GM18505 (cell line): ENCODE results near the gene AFF2.

ENCODE experiments used
- ATAC-seq: cut with Tn5 transposase; IDR thresholded peaks from one replicate; pipeline ENCODE4 v1.9.1; 2021; ENCODE audit not compliant: unreplicated experiment
- POLR2A ChIP-seq: IDR thresholded peaks from 4 replicates; pipeline ENCODE4 v1.6.1; 2011; ENCODE audit warnings: borderline replicate concordance; ENCODE audit not compliant: insufficient read depth, insufficient read length; ENCODE audit errors: extremely low read depth

AFF2 gene

DNA sequence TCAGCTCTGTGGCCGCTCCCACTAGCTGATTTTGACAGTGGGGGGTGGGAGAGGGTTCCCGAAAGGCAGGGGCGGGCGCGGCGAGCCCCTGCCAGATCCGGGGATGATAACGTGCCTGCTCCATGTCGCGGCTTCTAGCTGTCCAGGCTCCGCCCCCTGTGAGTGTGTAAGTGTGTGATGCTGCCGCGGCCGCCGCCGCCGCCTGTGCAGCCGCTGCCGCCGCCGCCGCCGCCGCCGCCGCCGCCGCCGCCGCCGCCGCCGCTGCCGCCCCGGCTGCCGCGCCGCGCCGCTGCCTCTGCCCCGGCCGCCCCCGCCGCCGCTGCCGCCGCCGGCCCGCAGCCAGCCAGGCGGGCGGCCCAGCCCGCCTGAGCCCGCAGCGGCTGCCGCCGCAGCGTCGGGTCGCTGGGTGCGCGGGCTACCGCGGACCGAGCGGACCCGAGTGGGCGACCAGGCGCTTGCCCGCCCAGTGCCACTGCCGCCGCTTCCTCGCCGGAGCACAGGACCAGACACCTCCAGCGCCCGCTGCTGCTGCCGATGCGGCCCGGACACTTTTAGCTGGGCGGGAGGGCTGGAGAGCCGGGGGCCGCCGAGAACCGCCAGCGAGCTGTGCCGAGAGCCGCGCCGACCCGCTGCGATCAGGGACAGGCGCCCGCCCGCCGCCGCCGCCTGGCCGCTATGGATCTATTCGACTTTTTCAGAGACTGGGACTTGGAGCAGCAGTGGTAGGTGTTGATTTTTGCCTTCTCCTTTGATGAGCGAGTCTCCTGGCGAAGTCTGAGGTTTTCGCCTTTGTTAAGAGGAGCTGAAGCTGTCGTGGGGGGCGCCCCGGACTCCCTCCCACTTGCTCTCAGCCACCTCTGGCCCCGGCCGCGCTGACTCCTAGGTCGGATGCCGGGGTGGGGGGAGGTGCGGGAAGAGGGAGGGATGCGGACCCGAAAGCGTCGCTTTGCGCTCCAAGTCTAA lies at the start of gene AFF2:
Gene AFF2 (plus strand): TSS at position 195 of the 963 bp plus-strand sequence. CDS start 481 bp downstream, at position 676.
- ATAC-seq = no peak
- no peak for TF ChIP-seq POLR2A

DNA sequence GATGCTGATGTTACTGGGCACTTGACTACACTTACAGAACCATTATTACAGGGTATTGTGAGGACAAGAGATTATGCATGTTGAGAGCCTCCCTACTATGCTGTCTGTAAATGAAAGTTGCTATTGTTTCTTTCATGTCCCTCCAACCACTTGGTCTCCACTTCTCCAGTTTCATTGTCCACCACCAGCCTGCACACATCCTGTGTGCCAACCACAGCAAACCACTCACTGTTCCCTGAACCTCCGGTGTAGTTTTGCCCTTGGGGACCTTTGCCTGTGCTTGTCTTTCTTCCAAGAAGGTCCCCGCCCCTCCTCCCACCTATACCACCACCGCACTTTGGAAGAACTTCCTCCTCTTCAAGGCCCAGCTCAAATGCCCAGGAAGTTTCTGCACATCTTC lies 43.1 kb upstream of the AFF2 start:
- no peak for TF ChIP-seq POLR2A
- no peak for ATAC-seq

DNA sequence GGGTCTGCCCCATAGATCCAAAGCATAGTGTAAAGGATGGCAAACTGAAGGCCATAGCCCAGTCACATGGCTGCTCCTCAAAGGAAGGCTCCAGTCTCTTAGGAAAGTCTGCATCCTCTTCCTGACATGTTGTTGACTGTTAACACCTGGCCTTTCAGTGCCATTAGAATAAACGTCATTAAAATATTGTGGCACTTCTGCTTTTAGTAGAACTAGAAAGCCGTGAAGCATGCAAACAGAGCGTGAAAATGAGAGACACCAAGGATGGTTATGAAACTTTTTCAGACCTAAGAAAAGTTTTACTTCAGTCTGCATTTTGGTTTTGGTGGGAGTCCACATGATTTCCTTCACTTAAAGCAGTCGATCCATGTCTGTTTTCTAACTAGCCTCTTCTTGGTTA lies 41.1 kb upstream of the AFF2 start:
- no peak for TF ChIP-seq POLR2A
- peak; percentile 89 for ATAC-seq

DNA sequence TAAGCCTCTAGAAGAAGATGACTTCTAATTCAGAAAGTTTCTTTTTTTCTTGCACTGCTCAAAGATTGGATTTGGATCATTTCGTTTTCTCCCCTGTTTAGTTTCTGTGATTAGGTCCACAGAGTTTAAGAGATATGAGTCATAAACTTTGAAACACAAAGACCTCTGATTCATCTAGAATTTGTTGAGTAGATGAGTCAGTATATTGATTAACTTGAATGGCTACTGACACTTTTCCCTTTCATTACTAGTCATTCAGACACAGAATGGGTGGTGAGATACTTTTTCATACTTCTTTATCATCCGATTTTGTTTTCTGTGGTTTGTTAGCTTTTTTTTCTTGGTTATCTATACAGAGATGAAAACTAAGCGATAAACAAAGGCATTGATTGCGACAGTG lies 34.1 kb upstream of the AFF2 start:
- no peak for TF ChIP-seq POLR2A
- ATAC-seq = peak; percentile 89

DNA sequence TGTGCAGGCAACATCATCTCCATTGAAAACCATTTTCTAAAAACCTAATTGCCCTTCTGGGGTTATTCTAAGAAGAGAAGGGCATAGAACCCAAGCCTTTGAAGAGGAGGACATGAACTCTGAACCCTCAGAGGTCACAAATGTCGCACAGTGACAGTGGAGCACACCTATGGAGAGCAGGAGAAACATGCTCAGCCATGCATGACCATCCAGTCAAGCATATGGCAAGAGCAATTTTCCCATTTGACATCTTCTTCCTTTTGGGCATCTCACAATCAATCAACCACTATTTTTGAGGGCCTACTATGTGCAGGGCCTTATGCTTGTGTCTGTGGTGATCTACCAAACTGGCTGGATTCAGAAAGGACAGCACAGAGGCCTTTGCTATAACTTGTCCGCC lies 30.1 kb upstream of the AFF2 start:
- TF ChIP-seq POLR2A = no peak
- no peak for ATAC-seq

DNA sequence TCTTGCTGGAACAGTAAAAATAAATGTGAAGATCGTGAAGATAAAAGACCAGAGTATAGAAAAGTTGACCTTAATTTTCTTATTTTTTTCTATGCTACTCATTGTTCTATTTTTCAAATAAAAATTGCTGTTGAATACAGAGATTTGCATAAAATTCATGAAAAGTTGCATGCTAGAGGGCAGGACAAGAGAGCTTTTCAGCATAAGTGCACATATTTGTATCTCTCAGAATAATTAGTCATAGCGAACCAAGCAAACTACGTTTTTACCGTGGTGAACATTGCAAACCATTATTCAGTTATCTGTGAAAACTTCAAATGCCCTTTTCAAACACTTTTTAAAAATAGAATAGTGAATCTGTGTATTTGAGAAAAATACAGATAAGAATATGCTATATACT lies 26.4 kb upstream of the AFF2 start:
- TF ChIP-seq POLR2A = no peak

DNA sequence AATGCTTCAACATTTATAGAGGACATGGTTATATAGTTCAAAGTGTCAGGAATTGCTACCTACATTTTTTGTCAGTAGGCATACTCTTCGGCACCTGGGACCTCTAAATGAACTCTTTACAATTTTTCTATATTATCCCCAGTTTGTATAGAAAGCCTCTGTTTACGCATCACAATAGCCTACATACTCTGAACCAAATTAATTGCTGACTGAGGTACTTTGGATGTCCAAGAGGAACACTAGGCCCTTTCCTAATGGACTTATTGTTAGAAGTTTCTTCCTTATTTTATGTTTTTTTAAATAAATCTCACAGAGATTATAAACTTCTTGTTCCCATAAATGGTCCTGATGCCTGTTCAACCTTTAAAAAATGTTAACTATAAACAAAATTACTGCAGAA lies 8.4 kb upstream of the AFF2 start:
- no peak for TF ChIP-seq POLR2A
- ATAC-seq = no peak

More for the DNA sequence above, 26.4 kb upstream of the AFF2 start:
- no peak for ATAC-seq

DNA sequence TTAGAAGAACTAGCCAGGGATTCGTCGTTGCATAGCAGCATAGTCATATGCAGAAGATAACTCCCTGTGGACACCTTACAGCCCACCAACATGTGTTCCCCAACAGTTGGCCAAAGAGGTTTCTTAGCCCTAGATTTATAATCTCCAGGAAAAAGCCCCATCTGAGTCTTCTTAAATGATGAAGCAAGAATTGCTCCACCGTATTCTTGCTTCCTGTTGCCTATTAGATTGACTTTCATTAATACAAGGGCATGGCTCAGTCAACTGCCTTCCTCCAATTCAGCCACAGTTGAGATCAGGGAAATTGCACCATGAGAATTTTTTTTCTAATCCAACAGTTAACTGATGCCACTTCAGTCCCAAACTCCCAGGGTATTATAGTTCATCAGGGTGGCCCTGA lies 5.2 kb upstream of the AFF2 start:
- TF ChIP-seq POLR2A = no peak
- ATAC-seq = no peak

DNA sequence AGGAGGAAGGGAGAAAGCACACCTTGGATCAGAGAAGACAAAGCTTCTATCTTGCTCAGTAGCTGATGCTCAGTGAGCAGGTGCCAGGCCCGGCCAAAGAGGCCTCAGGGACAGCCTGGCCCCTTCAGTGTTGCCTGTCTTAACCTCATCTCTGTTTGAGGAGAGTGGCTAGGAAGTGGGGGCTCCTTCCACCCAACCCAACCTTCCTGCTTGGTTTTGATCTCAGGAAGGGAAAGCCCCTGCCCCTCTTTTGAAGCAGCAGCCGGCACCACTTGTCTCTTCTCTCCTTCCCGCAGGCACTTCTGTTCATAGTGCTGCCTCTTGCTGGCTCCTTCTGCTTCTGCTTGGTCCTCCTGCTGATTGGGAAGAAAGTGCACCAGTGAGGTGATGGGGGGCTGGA lies 2.4 kb upstream of the AFF2 start:
- TF ChIP-seq POLR2A = no peak
- no peak for ATAC-seq

DNA sequence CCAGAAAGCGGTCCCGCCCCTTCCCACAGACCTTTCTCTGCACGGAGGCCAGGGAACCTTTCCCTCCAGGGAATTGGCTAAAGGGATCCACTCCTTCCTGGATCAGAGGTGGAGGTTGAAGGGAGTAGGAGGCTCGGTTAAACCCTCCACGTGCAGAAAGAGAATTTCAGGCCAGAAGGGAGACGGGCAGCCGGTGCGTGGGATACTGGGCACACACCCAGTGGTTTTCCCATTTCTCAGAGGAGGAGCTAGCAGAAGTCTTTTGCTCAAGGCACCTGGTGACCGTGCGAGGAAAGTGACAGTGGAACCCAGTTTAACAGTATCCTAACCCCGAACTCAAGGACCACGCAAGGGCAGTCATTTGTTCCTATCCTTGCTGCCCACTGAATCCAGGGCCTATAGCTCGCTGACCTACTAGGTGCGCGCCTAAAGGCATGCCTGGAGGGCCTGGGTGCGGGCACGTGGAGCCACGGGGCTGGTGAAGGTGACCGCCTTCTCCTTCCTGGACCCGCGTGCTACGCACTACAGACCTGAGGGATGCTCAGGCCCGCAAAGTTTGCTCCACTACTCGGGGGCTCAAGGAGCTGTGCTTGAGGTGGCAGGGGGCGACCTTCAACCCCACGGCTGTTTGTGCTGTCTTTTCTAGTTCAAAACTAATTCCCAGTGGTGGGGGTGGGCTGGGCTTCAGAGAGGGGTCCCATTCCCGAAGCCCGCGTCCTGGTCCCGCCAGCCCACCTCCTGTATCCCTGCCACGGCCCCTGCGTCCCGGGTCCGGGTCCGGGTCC lies 587 bp upstream of the AFF2 start:
- TF ChIP-seq POLR2A = no peak
- no peak for ATAC-seq

DNA sequence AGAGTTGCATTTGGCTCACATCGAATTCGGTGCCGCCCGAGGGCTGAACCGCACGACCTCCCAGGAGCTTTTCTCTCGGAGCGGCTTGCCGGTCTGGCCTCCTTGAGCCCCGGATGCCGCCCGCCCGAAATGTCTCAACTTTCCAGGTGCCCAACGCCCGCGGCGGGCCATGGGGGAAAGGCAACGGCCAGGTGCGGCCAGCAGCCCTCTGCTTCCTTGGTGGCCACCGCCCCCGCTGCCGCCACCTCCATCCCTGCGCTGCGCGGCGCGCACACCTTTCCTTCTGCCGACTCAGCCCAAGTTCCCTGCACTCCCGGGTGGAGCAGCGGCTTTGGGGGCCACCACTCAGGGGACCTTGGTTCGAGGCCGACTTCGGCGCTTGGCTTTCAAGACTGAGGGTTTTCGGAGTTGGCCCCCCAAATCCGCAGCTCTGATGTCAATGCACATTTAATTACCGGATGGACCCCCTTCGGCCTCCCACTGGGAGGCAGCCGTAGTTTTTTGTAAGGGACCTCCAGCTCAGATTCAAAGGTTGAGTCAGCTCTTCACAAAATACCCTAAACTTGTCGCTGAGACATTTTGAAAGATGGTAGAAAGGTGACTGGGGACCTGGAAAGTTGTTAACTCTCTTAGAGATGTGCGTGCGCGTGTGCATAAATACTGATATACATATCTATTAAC lies 1.1 kb downstream of the AFF2 start:
- TF ChIP-seq POLR2A = no peak
- ATAC-seq = no peak

DNA sequence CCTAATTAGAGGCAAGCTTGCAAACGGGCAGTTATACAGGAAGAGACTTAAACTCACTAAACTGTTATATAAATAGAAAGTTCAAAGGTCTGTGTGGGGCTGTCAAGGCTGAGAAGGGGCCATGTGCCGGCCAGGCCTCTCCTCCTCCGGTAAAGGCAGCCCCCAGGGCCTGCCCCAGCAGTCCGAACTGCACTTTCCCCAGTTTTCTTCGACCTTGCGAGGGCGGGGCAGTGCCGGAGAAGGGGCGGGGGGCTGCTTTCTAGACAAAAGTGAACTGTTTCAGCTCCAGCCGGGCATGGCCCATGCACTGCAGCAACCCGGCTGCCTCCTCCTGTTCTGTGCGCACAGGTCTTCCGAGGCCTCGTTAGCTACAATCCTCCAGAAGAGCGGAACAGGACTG lies 4.1 kb downstream of the AFF2 start:
- TF ChIP-seq POLR2A = no peak
- ATAC-seq = no peak

DNA sequence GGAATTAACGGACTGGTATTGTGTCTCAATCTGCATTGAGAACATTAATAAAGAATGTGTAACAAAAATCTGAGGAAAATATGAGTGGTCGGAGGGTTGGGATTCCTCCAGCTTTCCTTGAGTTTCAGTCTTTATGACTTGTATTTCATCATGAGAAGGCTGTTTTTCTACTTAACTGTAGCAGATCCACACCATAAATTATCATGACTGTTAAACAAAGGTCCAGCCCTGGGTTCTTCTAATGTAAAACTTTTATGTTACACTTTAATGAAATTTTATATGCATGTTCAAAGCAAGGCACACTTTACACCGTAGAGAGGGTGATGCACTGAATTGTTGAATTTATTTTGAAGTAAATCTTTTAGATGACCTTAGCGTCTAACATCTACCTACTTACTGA lies 7.0 kb downstream of the AFF2 start:
- no peak for TF ChIP-seq POLR2A
- ATAC-seq = no peak

DNA sequence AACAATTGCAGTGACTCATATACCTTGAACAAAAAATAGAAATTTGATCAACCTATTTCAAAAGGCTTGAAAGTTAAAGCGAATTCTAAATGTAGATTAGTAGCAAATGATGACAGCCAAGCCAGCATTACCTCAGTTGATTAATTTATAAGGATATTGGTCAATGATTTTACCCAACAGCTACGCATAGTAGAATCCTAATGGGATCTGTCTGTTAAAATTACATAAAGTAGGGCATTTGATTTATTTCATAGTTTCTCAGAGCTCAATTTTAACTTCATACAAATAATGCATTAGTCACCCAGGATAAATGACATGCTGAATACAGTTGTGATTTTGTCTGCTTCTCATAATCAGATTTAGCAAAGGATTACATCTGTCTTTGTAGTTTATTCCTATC lies 12.0 kb downstream of the AFF2 start:
- ATAC-seq = no peak
- no peak for TF ChIP-seq POLR2A

DNA sequence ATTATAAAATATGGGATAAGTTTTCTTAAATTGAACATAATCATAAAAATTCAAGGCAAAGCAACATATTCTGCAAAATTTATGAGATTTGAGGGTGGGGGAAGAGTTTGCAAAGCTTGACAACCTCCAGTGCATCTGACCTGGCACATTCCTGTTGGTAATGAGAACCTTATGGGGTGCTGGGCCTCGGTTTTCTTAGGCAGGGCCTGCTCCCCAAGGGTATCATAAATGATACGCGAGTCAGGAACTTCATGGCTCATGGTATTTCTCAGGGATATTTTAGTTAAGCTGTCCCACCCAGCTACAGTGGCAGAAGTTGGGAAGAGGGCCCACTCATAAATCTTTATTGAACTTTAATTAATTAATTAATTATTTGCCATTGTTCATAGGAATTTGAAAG lies 13.2 kb downstream of the AFF2 start:
- TF ChIP-seq POLR2A = no peak
- ATAC-seq = no peak
